SJCRH30 (cell line): Measurements from ENCODE around the gene SCGB1A1. TPM values are rescaled to one million over a fixed set of nuclear protein-coding genes. Genes with fewer than 3 reads are reported as not detected.
"Not testable (repeated sequence)": the region's sequence is repeated elsewhere in the genome, so short reads cannot be mapped to it uniquely, and the experiment has no call there.

Experiments
- DNase-seq, 2 experiments: peaks; one replicate each; pipeline ENCODE4 v3.0.0-alpha.2; 2015 to 2020
- H3K27ac ChIP-seq: fragments of 250-450 bp; sonication (Bioruptor Pico); 2 replicates; pipeline ENCODE4 v1.5.1; 2020; ENCODE audit warnings: mild to moderate bottlenecking, moderate library complexity
- H3K27me3 ChIP-seq: fragments of 250-450 bp; sonication (Bioruptor Pico); 2 replicates; pipeline ENCODE4 v1.5.1; 2020; ENCODE audit warnings: mild to moderate bottlenecking, moderate library complexity
- H3K36me3 ChIP-seq: fragments of 250-450 bp; sonication (Bioruptor Pico); 2 replicates; pipeline ENCODE4 v1.5.1; 2020; ENCODE audit warnings: mild to moderate bottlenecking, moderate library complexity
- H3K4me1 ChIP-seq: fragments of 250-450 bp; sonication (Bioruptor Pico); 2 replicates; pipeline ENCODE4 v1.5.1; 2020; ENCODE audit warnings: mild to moderate bottlenecking, moderate library complexity
- H3K4me3 ChIP-seq: fragments of 250-450 bp; sonication (Bioruptor Pico); 2 replicates; pipeline ENCODE4 v1.5.1; 2020; ENCODE audit warnings: mild to moderate bottlenecking, moderate library complexity
- H3K9me3 ChIP-seq: fragments of 250-450 bp; sonication (Bioruptor Pico); replicated peaks from 2 replicates; pipeline ENCODE4 v1.5.1; 2020; ENCODE audit warnings: mild to moderate bottlenecking, moderate library complexity
- total RNA-seq: library from RNA; depleted of rRNA; stranded (reverse); fragments of >200 nt; shearing (Covaris generic); gene quantifications from 2 replicates; pipeline ENCODE4 v1.2.3, GENCODE V29; 2014

The SCGB1A1 gene
- total RNA-seq, 1 experiment from 2014 or later, result not detected

GRCh38 chr11:62444236-62444833 is 25.5 kb downstream of the SCGB1A1 start:
- H3K4me3 ChIP-seq, result peak overlapping the region; percentile 43
- peaks cover 11% of the 10 kb centered on the region; the same call in 1 of the 2 replicates for H3K4me1 ChIP-seq
- peak; percentile 83 to 85 for DNase-seq
- H3K27ac ChIP-seq, result peak overlapping the region; percentile 58
- H3K36me3 ChIP-seq, result no peaks in the 10 kb centered on the region
- no peaks in the 10 kb centered on the region for H3K27me3 ChIP-seq
- H3K9me3 ChIP-seq, result no peaks in the 10 kb centered on the region

GRCh38 chr11:62444835-62445234 is 26.0 kb downstream of the SCGB1A1 start:
- no peak for DNase-seq
- Histone ChIP-seq H3K27ac (no peak overlapping the region; the same call in 1 of the 2 replicates), H3K4me3 (peak overlapping the region; percentile 43), H3K36me3 (no peaks in the 10 kb centered on the region), H3K27me3 (no peaks in the 10 kb centered on the region), H3K9me3 (no peaks in the 10 kb centered on the region), H3K4me1 (peaks cover 11% of the 10 kb centered on the region; the same call in 1 of the 2 replicates)

- no peak for DNase-seq
- Histone ChIP-seq H3K27me3 (no peaks in the 10 kb centered on the region), H3K36me3 (no peaks in the 10 kb centered on the region), H3K9me3 (no peaks in the 10 kb centered on the region), H3K4me3 (no peak overlapping the region), H3K4me1 (peaks cover 11% of the 10 kb centered on the region; the same call in 1 of the 2 replicates), H3K27ac (no peak overlapping the region)
These were observed 26.5 kb downstream of the SCGB1A1 start for GRCh38 chr11:62445314-62445740.

GRCh38 chr11:62446091-62446490 is 27.3 kb downstream of the SCGB1A1 start:
- DNase-seq, result no peak
- Histone ChIP-seq H3K27me3 (no peaks in the 10 kb centered on the region), H3K36me3 (no peaks in the 10 kb centered on the region), H3K9me3 (no peaks in the 10 kb centered on the region), H3K4me3 (no peak overlapping the region), H3K4me1 (peaks cover 11% of the 10 kb centered on the region; the same call in 1 of the 2 replicates), H3K27ac (no peak overlapping the region)

GRCh38 chr11:62449451-62449851 is 30.6 kb downstream of the SCGB1A1 start:
- Histone ChIP-seq H3K36me3 (no peaks in the 10 kb centered on the region), H3K27me3 (no peaks in the 10 kb centered on the region), H3K27ac (no peak overlapping the region), H3K4me3 (no peak overlapping the region), H3K9me3 (no peaks in the 10 kb centered on the region), H3K4me1 (peaks cover 4% of the 10 kb centered on the region; the same call in 1 of the 2 replicates)
- no peak for DNase-seq

GRCh38 chr11:62449912-62450311 is 31.1 kb downstream of the SCGB1A1 start:
- not testable (repeated sequence) for DNase-seq, H3K27me3 ChIP-seq

GRCh38 chr11:62450543-62451240 is 31.9 kb downstream of the SCGB1A1 start:
- H3K27ac ChIP-seq, result no peak overlapping the region
- H3K4me1 ChIP-seq, result no peaks in the 10 kb centered on the region
- no peak overlapping the region for H3K4me3 ChIP-seq
- no peak for DNase-seq
- H3K36me3 ChIP-seq, result no peaks in the 10 kb centered on the region
- no peaks in the 10 kb centered on the region for H3K9me3 ChIP-seq
- no peaks in the 10 kb centered on the region for H3K27me3 ChIP-seq

More at GRCh38 chr11:62449912-62450311, 31.1 kb downstream of the SCGB1A1 start:
- not testable (repeated sequence) for H3K4me3 ChIP-seq, H3K27ac ChIP-seq, H3K9me3 ChIP-seq, H3K36me3 ChIP-seq, H3K4me1 ChIP-seq

GRCh38 chr11:62451241-62451621 is 32.4 kb downstream of the SCGB1A1 start:
- no peaks in the 10 kb centered on the region for H3K36me3 ChIP-seq
- H3K27ac ChIP-seq, result no peak overlapping the region
- no peaks in the 10 kb centered on the region for H3K4me1 ChIP-seq
- H3K27me3 ChIP-seq, result no peaks in the 10 kb centered on the region
- H3K4me3 ChIP-seq, result no peak overlapping the region
- no peaks in the 10 kb centered on the region for H3K9me3 ChIP-seq
- DNase-seq, result no peak

GRCh38 chr11:62452261-62452660 is 33.4 kb downstream of the SCGB1A1 start:
- Histone ChIP-seq H3K27me3 (no peaks in the 10 kb centered on the region), H3K4me3 (no peak overlapping the region), H3K36me3 (no peaks in the 10 kb centered on the region), H3K27ac (no peak overlapping the region), H3K4me1 (no peaks in the 10 kb centered on the region), H3K9me3 (no peaks in the 10 kb centered on the region)
- no peak for DNase-seq

GRCh38 chr11:62452839-62453468 is 34.1 kb downstream of the SCGB1A1 start:
- DNase-seq, result no peak
- Histone ChIP-seq H3K36me3 (no peaks in the 10 kb centered on the region), H3K27me3 (no peaks in the 10 kb centered on the region), H3K9me3 (no peaks in the 10 kb centered on the region), H3K27ac (no peak overlapping the region), H3K4me3 (no peak overlapping the region), H3K4me1 (no peaks in the 10 kb centered on the region)

- Histone ChIP-seq H3K4me3 (no peak overlapping the region), H3K9me3 (no peaks in the 10 kb centered on the region), H3K36me3 (no peaks in the 10 kb centered on the region), H3K4me1 (0 out of 2 replicates have a peak, but pooled peaks cover 3% of the 10 kb centered on the region), H3K27ac (no peak overlapping the region), H3K27me3 (no peaks in the 10 kb centered on the region)
- DNase-seq, result no peak
These were observed 37.8 kb downstream of the SCGB1A1 start for GRCh38 chr11:62456630-62457029.

- Histone ChIP-seq H3K36me3 (no peaks in the 10 kb centered on the region), H3K4me3 (no peak overlapping the region), H3K27me3 (no peaks in the 10 kb centered on the region), H3K27ac (no peak overlapping the region), H3K4me1 (0 out of 2 replicates have a peak, but pooled peaks cover 6% of the 10 kb centered on the region), H3K9me3 (no peaks in the 10 kb centered on the region)
- no peak for DNase-seq
These were observed 38.6 kb downstream of the SCGB1A1 start for GRCh38 chr11:62457478-62457877.

- Histone ChIP-seq H3K4me1 (0 out of 2 replicates have a peak, but pooled peaks cover 6% of the 10 kb centered on the region), H3K9me3 (no peaks in the 10 kb centered on the region), H3K36me3 (no peaks in the 10 kb centered on the region), H3K27ac (no peak overlapping the region), H3K27me3 (no peaks in the 10 kb centered on the region), H3K4me3 (no peak overlapping the region)
- DNase-seq, result no peak
These were observed 39.6 kb downstream of the SCGB1A1 start for GRCh38 chr11:62458212-62459002.

- DNase-seq, result no peak
- H3K9me3 ChIP-seq, result no peaks in the 10 kb centered on the region
- no peaks in the 10 kb centered on the region for H3K27me3 ChIP-seq
- no peak overlapping the region for H3K4me3 ChIP-seq
- no peak overlapping the region for H3K27ac ChIP-seq
- no peaks in the 10 kb centered on the region for H3K36me3 ChIP-seq
- H3K4me1 ChIP-seq, result 0 out of 2 replicates have a peak, but pooled peaks cover 6% of the 10 kb centered on the region
These were observed 40.2 kb downstream of the SCGB1A1 start for GRCh38 chr11:62459080-62459479.
